Endodermal cell (in vitro differentiated cells): ENCODE measurements around the gene SYT3. TPM values are rescaled to one million over a fixed set of nuclear protein-coding genes. Genes with fewer than 3 reads are reported as not detected.
"Not testable (repeated sequence)": the region's sequence is repeated elsewhere in the genome, so short reads cannot be mapped to it uniquely, and the experiment has no call there.

ENCODE experiments used
- DNase-seq: peaks from one replicate; pipeline ENCODE4 v3.0.0-alpha.2; 2017
- H3K27ac ChIP-seq: 2 replicates; pipeline ENCODE4 v1.5.1; 2013; ENCODE audit warnings: mild to moderate bottlenecking, low read depth, low read length, moderate library complexity
- H3K27me3 ChIP-seq: 2 replicates; pipeline ENCODE4 v1.6.1; 2013; ENCODE audit warnings: mild to moderate bottlenecking, low read length, moderate library complexity; ENCODE audit not compliant: insufficient read depth, control insufficient read depth, poor library complexity, severe bottlenecking
- H3K36me3 ChIP-seq: 2 replicates; pipeline ENCODE4 v1.7.0; 2013; ENCODE audit warnings: mild to moderate bottlenecking, low read length, moderate library complexity; ENCODE audit not compliant: control insufficient read depth, insufficient read depth
- H3K4me1 ChIP-seq: one replicate; pipeline ENCODE4 v1.7.0; 2013; ENCODE audit warnings: low read length; ENCODE audit not compliant: control insufficient read depth, insufficient read depth
- H3K4me3 ChIP-seq: 2 replicates; pipeline ENCODE4 v1.5.1; 2013; ENCODE audit warnings: mild to moderate bottlenecking, low read length, moderate library complexity
- H3K9ac ChIP-seq: 2 replicates; pipeline ENCODE4 v1.6.1; 2013; ENCODE audit warnings: mild to moderate bottlenecking, low read length, moderate library complexity; ENCODE audit not compliant: poor library complexity, severe bottlenecking; ENCODE audit errors: extremely low read depth
- H3K9me3 ChIP-seq: 2 replicates; pipeline ENCODE4 v1.6.1; 2013; ENCODE audit warnings: mild to moderate bottlenecking, low read length, moderate library complexity; ENCODE audit not compliant: control insufficient read depth
- H3K27ac Mint-ChIP-seq: 2 replicates; pipeline ENCODE4 v1.8.0; 2020; ENCODE audit warnings: mixed read lengths
- H3K27me3 Mint-ChIP-seq: 2 replicates; pipeline ENCODE4 v1.8.0; 2021; ENCODE audit warnings: mild to moderate bottlenecking, mixed read lengths; ENCODE audit not compliant: insufficient read depth
- H3K36me3 Mint-ChIP-seq: 2 replicates; pipeline ENCODE4 v1.8.0; 2020; ENCODE audit warnings: low read depth, mixed read lengths
- H3K4me1 Mint-ChIP-seq: 2 replicates; pipeline ENCODE4 v1.8.0; 2020; ENCODE audit warnings: mixed read lengths
- H3K4me3 Mint-ChIP-seq: 2 replicates; pipeline ENCODE4 v1.8.0; 2020; ENCODE audit warnings: mild to moderate bottlenecking, moderate library complexity, mixed read lengths
- H3K9me3 Mint-ChIP-seq: 2 replicates; pipeline ENCODE4 v1.8.0; 2020; ENCODE audit warnings: mild to moderate bottlenecking, mixed read lengths
- CTCF ChIP-seq: fragments of 200-600 bp; sonication (generic); conservative IDR thresholded peaks from 2 replicates; pipeline ENCODE4 v1.5.0; 2021; ENCODE audit warnings: antibody characterized with exemption, mild to moderate bottlenecking
- WGBS, 2 experiments: methylation state at CpG; one replicate each; pipeline versions ENCODE4 v1.1.5 to v1.1.7; 2013; ENCODE audit warnings: missing lambda C conversion rate in 2 of 2, mixed read lengths in 1 of 2; ENCODE audit not compliant: insufficient coverage in 1 of 2, insufficient read length in 1 of 2; 5-methylcytosine and 5-hydroxymethylcytosine counted together
- total RNA-seq, 2 donors: library from RNA; stranded (reverse); fragmentation: NEBNext Ultra II Directional in 1 of 2; extraction: Animal tissue kit (Norgen Biotek cat#: 25700) in 1 of 2; gene quantifications; 2 replicates in 1 of 2; 3 replicates in 1 of 2; pipeline ENCODE4 v1.2.1, GENCODE V29; 2021

The SYT3 gene
- total RNA-seq, 2 donors from 2014 or later: 1.7 to 1.9 TPM

- Histone ChIP-seq H3K36me3 (no peaks in the 10 kb centered on the region), H3K9me3 (peaks cover 7% of the 10 kb centered on the region), H3K4me3 (no peak overlapping the region), H3K9ac (no peak overlapping the region), H3K4me1 (no peaks in the 10 kb centered on the region), H3K27me3 (no peaks in the 10 kb centered on the region), H3K27ac (no peak overlapping the region)
- peaks cover 30% of the 10 kb centered on the region for H3K27me3 Mint-ChIP-seq
- H3K4me3 Mint-ChIP-seq: no peak overlapping the region
- no peak overlapping the region for H3K27ac Mint-ChIP-seq
- no peaks in the 10 kb centered on the region for H3K4me1 Mint-ChIP-seq
- DNase-seq: no peak
- TF ChIP-seq CTCF: no peak
- WGBS, 2 experiments: 85 to 90% methylated on average over 13 of the region's 13 CpGs
- no peaks in the 10 kb centered on the region for H3K36me3 Mint-ChIP-seq
- H3K9me3 Mint-ChIP-seq: peaks cover 17% of the 10 kb centered on the region
These were observed 58.6 kb downstream of the SYT3 start for GRCh38 chr19:50580970-50581634.

GRCh38 chr19:50580240-50580639 is 59.4 kb downstream of the SYT3 start:
- DNase-seq: no peak
- Mint-ChIP-seq H3K27me3 (peaks cover 25% of the 10 kb centered on the region), H3K4me3 (no peak overlapping the region), H3K4me1 (no peaks in the 10 kb centered on the region), H3K36me3 (no peaks in the 10 kb centered on the region), H3K27ac (no peak overlapping the region), H3K9me3 (peaks cover 17% of the 10 kb centered on the region)
- no peak overlapping the region for H3K27ac ChIP-seq
- WGBS, 2 experiments: 85 to 100% methylated on average over 2 to 6 of the region's 6 CpGs
- H3K9me3 ChIP-seq: peaks cover 7% of the 10 kb centered on the region
- H3K9ac ChIP-seq: no peak overlapping the region
- TF ChIP-seq CTCF: no peak
- H3K36me3 ChIP-seq: no peaks in the 10 kb centered on the region
- H3K27me3 ChIP-seq: no peaks in the 10 kb centered on the region
- H3K4me1 ChIP-seq: no peaks in the 10 kb centered on the region
- no peak overlapping the region for H3K4me3 ChIP-seq

- H3K9me3 Mint-ChIP-seq, H3K4me1 Mint-ChIP-seq, H3K4me3 ChIP-seq, H3K27ac ChIP-seq, H3K27ac Mint-ChIP-seq, H3K36me3 ChIP-seq, H3K9ac ChIP-seq, H3K4me1 ChIP-seq, H3K36me3 Mint-ChIP-seq, H3K9me3 ChIP-seq, DNase-seq, H3K27me3 ChIP-seq, H3K4me3 Mint-ChIP-seq: not testable (repeated sequence)
- peaks cover 18% of the 10 kb centered on the region for H3K27me3 Mint-ChIP-seq
- 83 to 86% methylated on average over 1 to 3 of the region's 3 CpGs for WGBS, 2 experiments
These were observed 62.9 kb downstream of the SYT3 start for GRCh38 chr19:50576769-50577168.
